ENCODE measurements around the gene ACOX3.

Gene ACOX3

DNA sequence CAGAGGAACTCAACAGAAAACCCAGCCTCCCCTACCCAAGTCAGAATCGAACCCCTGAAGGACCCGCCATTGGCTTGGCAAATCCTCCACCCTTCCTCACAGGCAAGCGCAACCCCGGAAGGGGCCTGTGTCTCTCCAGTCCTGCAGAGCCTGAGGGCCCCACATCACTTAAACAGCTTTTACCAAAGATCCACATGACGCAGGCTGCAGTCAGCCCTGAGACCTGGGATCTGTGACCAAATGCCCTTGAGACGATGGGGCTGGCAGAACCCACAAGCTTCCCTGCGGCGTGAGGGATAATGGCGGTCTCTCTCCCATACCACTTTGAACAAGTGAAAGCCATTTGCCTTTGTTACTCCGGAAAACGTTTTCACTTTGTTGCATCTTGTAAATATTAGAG is 54.9 kb downstream of the ACOX3 start:
- no peak for DNase-seq (ENCODE audit: low read depth)
- TF ChIP-seq, protein P1, sequence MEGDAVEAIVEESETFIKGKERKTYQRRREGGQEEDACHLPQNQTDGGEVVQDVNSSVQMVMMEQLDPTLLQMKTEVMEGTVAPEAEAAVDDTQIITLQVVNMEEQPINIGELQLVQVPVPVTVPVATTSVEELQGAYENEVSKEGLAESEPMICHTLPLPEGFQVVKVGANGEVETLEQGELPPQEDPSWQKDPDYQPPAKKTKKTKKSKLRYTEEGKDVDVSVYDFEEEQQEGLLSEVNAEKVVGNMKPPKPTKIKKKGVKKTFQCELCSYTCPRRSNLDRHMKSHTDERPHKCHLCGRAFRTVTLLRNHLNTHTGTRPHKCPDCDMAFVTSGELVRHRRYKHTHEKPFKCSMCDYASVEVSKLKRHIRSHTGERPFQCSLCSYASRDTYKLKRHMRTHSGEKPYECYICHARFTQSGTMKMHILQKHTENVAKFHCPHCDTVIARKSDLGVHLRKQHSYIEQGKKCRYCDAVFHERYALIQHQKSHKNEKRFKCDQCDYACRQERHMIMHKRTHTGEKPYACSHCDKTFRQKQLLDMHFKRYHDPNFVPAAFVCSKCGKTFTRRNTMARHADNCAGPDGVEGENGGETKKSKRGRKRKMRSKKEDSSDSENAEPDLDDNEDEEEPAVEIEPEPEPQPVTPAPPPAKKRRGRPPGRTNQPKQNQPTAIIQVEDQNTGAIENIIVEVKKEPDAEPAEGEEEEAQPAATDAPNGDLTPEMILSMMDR (IDR thresholded peaks at IDR 0.05; ENCODE audit: insufficient read depth, low read depth, low read length, missing control alignments): no peak
- no peak overlapping the region for H3K4me3 ChIP-seq (ENCODE audit: low read length)

DNA sequence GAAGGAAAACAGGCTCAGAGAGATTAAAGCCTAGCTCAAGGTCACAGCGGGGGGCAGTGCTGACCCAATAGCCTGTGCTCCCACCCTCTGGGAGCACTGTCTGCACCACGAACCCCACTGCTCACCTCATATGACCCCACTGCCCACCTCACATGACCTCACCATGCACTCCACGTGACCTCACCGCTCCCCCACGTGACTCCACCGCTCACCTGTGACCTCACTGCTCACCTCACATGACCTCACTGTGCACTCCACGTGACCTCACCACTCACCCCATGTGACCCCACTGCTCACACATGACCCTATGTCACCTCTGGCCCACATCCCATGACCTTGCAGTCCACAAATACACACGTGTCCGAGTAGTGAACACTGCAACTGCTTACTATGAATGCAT is 55.4 kb downstream of the ACOX3 start:
- DNase-seq (ENCODE audit: low read depth): no peak
- TF ChIP-seq, protein P1 (IDR thresholded peaks at IDR 0.05; ENCODE audit: insufficient read depth, low read depth, low read length, missing control alignments): no peak
- no peak overlapping the region for H3K4me3 ChIP-seq (ENCODE audit: low read length)

DNA sequence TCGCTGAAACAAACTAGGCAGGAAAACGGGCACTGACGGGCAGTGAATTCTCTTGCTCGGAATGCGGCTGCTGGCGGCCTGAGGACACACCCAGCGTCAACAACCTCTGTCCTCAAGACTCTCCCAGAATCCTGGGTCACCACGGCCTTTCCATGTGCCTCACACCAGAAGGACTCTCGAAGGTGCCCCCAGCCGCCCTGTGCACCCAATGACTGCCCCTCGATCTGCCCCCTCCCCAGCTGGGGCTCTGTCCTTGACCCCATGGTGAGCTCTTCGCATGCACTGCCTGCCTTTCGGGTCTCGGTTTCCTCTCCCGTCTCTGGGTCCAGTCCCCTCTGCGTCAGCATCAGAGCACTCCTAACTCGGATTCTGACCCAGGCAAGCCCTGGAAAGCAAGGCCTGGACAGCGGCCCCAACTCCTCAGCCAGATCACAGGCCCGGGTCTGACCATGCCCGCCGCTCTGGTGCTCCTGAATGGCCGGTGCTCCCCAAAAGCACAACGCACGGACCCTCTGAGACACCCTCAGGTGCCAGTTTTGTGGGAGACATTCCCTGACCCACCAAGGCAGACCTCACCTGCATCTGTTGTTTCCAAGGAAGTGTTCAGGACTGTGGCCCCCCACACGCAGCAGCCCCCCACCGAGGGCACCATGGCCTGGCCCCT is 56.0 kb downstream of the ACOX3 start:
- TF ChIP-seq, protein P1 (IDR thresholded peaks at IDR 0.05; ENCODE audit: insufficient read depth, low read depth, low read length, missing control alignments): no peak
- DNase-seq (ENCODE audit: low read depth): no peak

DNA sequence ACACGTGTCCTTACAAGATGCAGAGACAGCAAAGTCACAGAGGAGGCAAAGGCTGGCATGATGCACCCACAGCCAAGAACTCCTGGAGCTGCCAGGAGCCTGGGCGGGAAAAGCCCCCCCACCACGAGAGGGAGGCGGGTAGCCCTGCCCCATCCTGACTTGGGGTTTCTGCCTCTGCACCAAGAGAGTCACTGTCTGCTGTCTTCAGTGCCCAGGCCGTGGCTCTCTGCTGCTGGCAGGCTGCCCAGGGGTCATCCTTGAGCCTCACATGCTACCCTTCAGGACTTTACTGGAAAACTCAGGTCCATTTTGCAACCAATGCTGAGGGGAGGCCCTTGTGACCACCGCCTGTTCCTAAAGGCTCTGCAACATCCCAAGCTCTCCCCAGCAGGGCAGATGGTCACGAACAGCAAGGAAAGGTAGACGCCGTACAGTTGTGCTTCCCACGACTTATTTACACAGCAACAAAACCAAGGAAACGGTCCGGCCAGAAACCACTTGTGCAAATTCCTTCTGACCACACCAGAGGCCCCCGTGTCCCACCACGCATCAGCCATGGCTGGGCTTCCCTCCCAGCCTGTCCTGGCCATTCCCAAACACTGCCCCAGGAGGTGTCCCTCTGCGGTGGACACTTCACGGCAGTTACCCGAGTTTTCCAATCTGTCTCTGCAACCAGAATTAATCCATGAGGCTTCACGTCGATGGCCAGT is 56.9 kb downstream of the ACOX3 start:
- TF ChIP-seq, protein P1 (IDR thresholded peaks at IDR 0.05; ENCODE audit: insufficient read depth, low read depth, low read length, missing control alignments): no peak
- H3K4me3 ChIP-seq (ENCODE audit: low read length): no peak overlapping the region
- DNase-seq (ENCODE audit: low read depth): no peak

More for the DNA sequence above, 56.0 kb downstream of the ACOX3 start:
- no peak overlapping the region for H3K4me3 ChIP-seq (ENCODE audit: low read length)

DNA sequence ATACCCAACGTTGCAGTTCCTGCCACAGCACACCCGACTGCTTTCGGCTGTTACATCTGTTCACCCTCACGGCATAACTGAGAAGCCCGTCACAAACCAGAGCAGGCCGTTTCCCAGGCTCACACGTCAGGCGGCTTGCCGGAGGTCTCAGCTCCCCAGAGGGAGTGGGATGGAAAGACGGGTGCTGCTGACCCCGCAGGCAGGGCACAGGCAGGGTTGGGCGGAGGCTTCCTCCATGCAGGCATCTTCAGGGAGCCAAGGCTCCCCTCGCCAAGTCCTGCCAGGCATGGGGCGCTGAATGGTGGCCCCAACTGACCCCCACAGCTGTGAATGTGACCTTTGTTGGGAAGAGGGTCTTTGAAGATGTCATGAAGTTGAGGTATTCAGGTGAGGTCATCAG is 57.5 kb downstream of the ACOX3 start:
- TF ChIP-seq, protein P1 (IDR thresholded peaks at IDR 0.05; ENCODE audit: insufficient read depth, low read depth, low read length, missing control alignments): no peak
- DNase-seq (ENCODE audit: low read depth): no peak
- no peak overlapping the region for H3K4me3 ChIP-seq (ENCODE audit: low read length)

DNA sequence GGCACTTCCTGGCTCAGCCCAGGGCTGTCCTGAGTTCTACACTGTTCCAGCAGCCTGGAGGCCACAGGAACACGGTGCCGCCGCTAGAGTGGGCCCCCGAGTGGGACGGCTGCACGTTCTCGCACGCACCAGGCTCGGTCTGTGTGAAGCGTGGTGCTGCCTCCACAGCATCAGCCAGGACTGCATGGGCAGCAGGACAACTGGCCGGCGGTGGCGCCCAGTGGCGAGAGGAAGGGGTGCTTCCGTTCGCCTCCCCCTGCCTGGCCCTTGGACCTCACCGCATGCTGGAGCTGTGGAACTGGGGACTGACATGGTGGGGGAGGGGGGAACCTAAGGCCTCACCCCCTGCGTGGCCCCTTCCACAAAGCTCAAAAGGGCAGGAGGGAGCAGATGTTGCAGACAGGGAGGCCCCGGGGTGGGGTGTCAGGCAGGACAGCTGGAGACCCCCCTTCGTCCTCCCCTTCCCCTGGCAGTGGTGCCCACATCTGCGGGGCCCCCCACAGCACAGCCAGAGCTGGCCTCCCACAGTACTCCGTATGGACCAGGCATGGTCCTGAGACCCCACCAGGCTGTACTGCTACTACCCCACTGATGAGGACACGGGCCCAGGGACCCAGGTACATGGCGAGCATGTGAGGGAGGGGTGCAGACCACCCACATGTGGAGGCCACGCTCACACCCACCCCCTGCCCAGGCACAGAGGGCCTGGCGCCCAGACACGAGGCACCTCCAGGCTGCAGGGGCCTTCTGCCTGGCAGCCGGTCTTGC is 58.5 kb downstream of the ACOX3 start:
- TF ChIP-seq, protein P1 (IDR thresholded peaks at IDR 0.05; ENCODE audit: insufficient read depth, low read depth, low read length, missing control alignments): no peak
- H3K4me3 ChIP-seq (ENCODE audit: low read length): no peak overlapping the region
- no peak for DNase-seq (ENCODE audit: low read depth)
